HUES48 (cell line): ENCODE measurements around the gene ZPBP2.
"Not testable (repeated sequence)": the region's sequence is repeated elsewhere in the genome, so short reads cannot be mapped to it uniquely, and the experiment has no call there.

ENCODE experiments used
- H3K27ac ChIP-seq: one replicate; pipeline ENCODE4 v1.7.0; 2013; ENCODE audit warnings: low read depth, low read length, inconsistent platforms
- H3K27me3 ChIP-seq: 2 replicates; pipeline ENCODE4 v1.6.1; 2013; ENCODE audit warnings: mild to moderate bottlenecking, low read length; ENCODE audit not compliant: control insufficient read depth, insufficient read depth
- H3K36me3 ChIP-seq: 2 replicates; pipeline ENCODE4 v1.6.1; 2013; ENCODE audit warnings: low read length; ENCODE audit not compliant: control insufficient read depth, insufficient read depth
- H3K4me1 ChIP-seq: 2 replicates; pipeline ENCODE4 v1.6.1; 2013; ENCODE audit warnings: mild to moderate bottlenecking, low read length; ENCODE audit not compliant: control insufficient read depth, insufficient read depth
- H3K4me3 ChIP-seq: 2 replicates; pipeline ENCODE4 v1.5.1; 2013; ENCODE audit warnings: mild to moderate bottlenecking, low read depth, low read length
- H3K9ac ChIP-seq: 2 replicates; pipeline ENCODE4 v1.6.1; 2013; ENCODE audit warnings: mild to moderate bottlenecking, low read depth, low read length, moderate library complexity
- H3K9me3 ChIP-seq: 2 replicates; pipeline ENCODE4 v1.6.1; 2013; ENCODE audit warnings: low read length; ENCODE audit not compliant: control insufficient read depth, insufficient read depth

Gene ZPBP2

GRCh38 chr17:39872751-39873150, 4.7 kb downstream of the ZPBP2 start:
- H3K4me3 ChIP-seq, result no peak overlapping the region
- no peak overlapping the region for H3K27ac ChIP-seq
- no peak overlapping the region for H3K9ac ChIP-seq
- no peaks in the 10 kb centered on the region for H3K4me1 ChIP-seq
- H3K36me3 ChIP-seq, result no peaks in the 10 kb centered on the region
- H3K9me3 ChIP-seq, result no peaks in the 10 kb centered on the region
- peaks cover 8% of the 10 kb centered on the region for H3K27me3 ChIP-seq

- H3K27me3 ChIP-seq, H3K9ac ChIP-seq, H3K27ac ChIP-seq, H3K9me3 ChIP-seq, H3K4me1 ChIP-seq, H3K36me3 ChIP-seq, H3K4me3 ChIP-seq: not testable (repeated sequence)
Measured at GRCh38 chr17:39886102-39886501, 18.1 kb downstream of the ZPBP2 start.

- H3K27me3 ChIP-seq, result no peaks in the 10 kb centered on the region
- no peaks in the 10 kb centered on the region for H3K36me3 ChIP-seq
Measured at GRCh38 chr17:39887078-39887477, 19.1 kb downstream of the ZPBP2 start.

GRCh38 chr17:39889200-39889599, 21.2 kb downstream of the ZPBP2 start:
- H3K4me3 ChIP-seq, result no peak overlapping the region
- no peaks in the 10 kb centered on the region for H3K4me1 ChIP-seq
- H3K9ac ChIP-seq, result no peak overlapping the region
- no peaks in the 10 kb centered on the region for H3K9me3 ChIP-seq
- H3K27me3 ChIP-seq, result no peaks in the 10 kb centered on the region
- no peak overlapping the region for H3K27ac ChIP-seq
- no peaks in the 10 kb centered on the region for H3K36me3 ChIP-seq

More at GRCh38 chr17:39887078-39887477, 19.1 kb downstream of the ZPBP2 start:
- Histone ChIP-seq H3K9ac (no peak overlapping the region), H3K4me1 (no peaks in the 10 kb centered on the region), H3K27ac (no peak overlapping the region), H3K9me3 (no peaks in the 10 kb centered on the region), H3K4me3 (no peak overlapping the region)

GRCh38 chr17:39894681-39895376, 26.8 kb downstream of the ZPBP2 start:
- no peaks in the 10 kb centered on the region for H3K36me3 ChIP-seq
- no peak overlapping the region for H3K4me3 ChIP-seq
- no peaks in the 10 kb centered on the region for H3K9me3 ChIP-seq
- H3K27me3 ChIP-seq, result no peaks in the 10 kb centered on the region
- no peaks in the 10 kb centered on the region for H3K4me1 ChIP-seq
- no peak overlapping the region for H3K27ac ChIP-seq
- no peak overlapping the region for H3K9ac ChIP-seq

- Histone ChIP-seq H3K4me3 (no peak overlapping the region), H3K27me3 (no peaks in the 10 kb centered on the region), H3K36me3 (no peaks in the 10 kb centered on the region), H3K4me1 (no peaks in the 10 kb centered on the region), H3K9me3 (no peaks in the 10 kb centered on the region), H3K9ac (no peak overlapping the region), H3K27ac (no peak overlapping the region)
Measured at GRCh38 chr17:39898088-39898487, 30.1 kb downstream of the ZPBP2 start.

- H3K27ac ChIP-seq, result no peak overlapping the region
- H3K36me3 ChIP-seq, result no peaks in the 10 kb centered on the region
- no peak overlapping the region for H3K9ac ChIP-seq
- H3K27me3 ChIP-seq, result no peaks in the 10 kb centered on the region
- H3K4me3 ChIP-seq, result no peak overlapping the region
- no peaks in the 10 kb centered on the region for H3K4me1 ChIP-seq
- H3K9me3 ChIP-seq, result no peaks in the 10 kb centered on the region
Measured at GRCh38 chr17:39899215-39899614, 31.2 kb downstream of the ZPBP2 start.

GRCh38 chr17:39902027-39902426, 34.0 kb downstream of the ZPBP2 start:
- H3K4me3 ChIP-seq, H3K4me1 ChIP-seq, H3K36me3 ChIP-seq, H3K27me3 ChIP-seq, H3K9ac ChIP-seq, H3K27ac ChIP-seq, H3K9me3 ChIP-seq: not testable (repeated sequence)

- Histone ChIP-seq H3K4me1 (no peaks in the 10 kb centered on the region), H3K9me3 (no peaks in the 10 kb centered on the region), H3K36me3 (no peaks in the 10 kb centered on the region), H3K4me3 (no peak overlapping the region), H3K9ac (no peak overlapping the region), H3K27me3 (no peaks in the 10 kb centered on the region), H3K27ac (no peak overlapping the region)
Measured at GRCh38 chr17:39903158-39903884, 35.3 kb downstream of the ZPBP2 start.

GRCh38 chr17:39904990-39905288, 36.9 kb downstream of the ZPBP2 start:
- no peaks in the 10 kb centered on the region for H3K4me1 ChIP-seq
- no peaks in the 10 kb centered on the region for H3K9me3 ChIP-seq
- no peak overlapping the region for H3K4me3 ChIP-seq
- H3K27ac ChIP-seq, result no peak overlapping the region
- no peaks in the 10 kb centered on the region for H3K36me3 ChIP-seq
- H3K9ac ChIP-seq, result no peak overlapping the region
- H3K27me3 ChIP-seq, result no peaks in the 10 kb centered on the region

GRCh38 chr17:39908789-39909352, 40.9 kb downstream of the ZPBP2 start:
- H3K9ac ChIP-seq, result no peak overlapping the region
- H3K4me3 ChIP-seq, result no peak overlapping the region
- no peaks in the 10 kb centered on the region for H3K9me3 ChIP-seq
- no peak overlapping the region for H3K27ac ChIP-seq
- H3K27me3 ChIP-seq, result no peaks in the 10 kb centered on the region
- H3K36me3 ChIP-seq, result 0 out of 2 replicates have a peak, but pooled peaks cover 3% of the 10 kb centered on the region
- no peaks in the 10 kb centered on the region for H3K4me1 ChIP-seq
